NCI-H2081 (cell line): ENCODE measurements around the gene FMNL3.

Experiments
- DNase-seq, 2 experiments: peaks; one replicate each; lab custom pipeline; 2025; lab: John Stamatoyannopoulos, UW

FMNL3 gene

DNA sequence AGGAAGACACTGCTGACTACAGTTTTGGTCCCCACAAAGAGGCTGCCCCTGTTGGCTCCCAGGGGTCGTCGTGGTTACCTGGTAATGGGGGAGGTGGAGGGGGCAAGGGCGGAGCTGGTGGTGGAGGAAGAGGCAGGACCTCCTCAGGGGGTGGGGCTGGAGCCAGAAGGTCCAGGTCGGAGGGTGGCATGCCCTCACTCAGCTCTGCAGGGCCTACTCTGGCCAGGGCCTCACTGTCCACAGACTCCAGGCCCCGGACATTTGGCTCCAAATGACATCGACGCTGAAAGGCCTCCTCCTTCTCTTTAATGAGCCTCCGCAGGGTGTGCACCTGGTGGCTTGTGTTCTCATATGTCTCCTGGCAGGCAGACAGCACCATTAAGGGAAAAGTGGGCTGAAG is 55.4 kb downstream of the FMNL3 start:
- DNase-seq: no peak

GRCh38 chr12:49649892-49650291 is 57.3 kb downstream of the FMNL3 start:
- DNase-seq: no peak

DNA sequence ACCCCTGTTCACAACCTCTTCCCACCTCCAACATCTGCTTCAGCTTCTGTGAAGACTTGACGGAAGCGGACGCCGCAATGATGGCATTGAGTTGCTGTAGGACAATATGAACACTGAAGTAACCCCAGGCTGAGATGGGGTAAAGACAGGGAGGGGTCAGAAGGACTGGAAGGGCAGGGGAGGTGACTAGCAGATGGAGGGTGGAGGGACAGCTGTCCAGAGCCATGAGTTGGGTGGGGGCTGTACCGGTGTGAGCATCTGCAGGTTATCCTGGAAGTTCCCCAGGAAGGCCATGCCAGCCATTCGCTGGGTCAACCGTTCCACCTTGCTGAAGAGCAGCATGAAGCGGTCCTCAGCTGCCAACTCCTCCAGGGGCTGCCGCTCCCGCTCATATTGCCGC is 57.8 kb downstream of the FMNL3 start:
- no peak for DNase-seq

DNA sequence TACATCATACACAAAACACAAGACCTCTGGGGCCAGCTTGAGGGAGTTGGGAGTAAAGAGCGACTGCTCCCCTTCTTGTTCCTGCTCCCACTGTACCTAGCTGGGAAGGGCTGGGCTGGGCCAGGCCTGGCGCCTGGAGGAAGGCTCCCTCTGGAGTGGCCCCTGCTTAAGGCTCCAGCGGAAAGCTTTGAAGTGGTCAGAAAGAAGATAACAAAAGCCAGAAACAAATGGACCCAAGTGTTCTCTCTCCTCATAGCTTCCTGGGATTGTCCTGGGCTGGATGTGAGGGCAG is 58.5 kb downstream of the FMNL3 start:
- no peak for DNase-seq

DNA sequence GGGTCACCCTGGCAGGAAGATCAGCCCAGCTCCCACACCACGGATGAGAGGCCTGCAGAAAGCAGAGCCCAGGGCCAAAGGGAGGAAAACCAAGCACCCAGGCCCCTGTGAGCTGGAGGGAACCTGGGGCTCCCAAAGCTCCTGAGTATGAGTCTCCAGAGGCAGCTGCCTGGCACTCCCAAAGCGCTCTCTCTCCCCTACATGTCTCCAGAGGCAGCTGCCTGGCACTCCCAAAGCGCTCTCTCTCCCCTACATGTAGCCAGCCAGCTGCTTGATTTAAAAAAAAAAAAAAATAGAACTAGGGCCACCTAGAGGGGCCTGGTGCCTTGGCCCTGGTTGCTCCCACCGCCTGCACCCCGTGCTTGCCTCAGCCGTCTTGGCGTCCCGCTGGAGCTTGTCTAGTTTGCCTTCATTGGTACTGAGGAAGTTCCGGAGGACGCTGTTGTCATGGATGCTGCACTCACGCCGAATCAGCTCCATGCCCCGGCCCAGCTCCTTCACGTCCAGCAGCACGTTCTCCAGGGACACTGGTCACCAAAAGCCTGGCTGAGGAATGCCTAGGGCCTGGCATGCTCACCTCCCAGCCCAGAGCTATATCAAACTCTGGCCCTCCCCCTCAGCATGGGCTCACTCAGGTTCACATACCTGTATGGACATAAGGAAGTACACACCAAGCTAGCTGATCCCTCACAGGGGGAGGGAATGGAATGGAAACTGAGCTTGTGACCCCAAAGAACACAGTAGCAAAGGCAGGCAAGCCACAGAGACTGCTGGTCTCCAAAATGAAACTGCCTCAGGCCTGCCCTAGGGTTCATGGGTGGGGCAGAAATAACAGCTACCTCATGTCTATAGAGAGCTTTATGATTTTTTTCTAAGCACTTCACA is 59.1 kb downstream of the FMNL3 start:
- no peak for DNase-seq

- DNase-seq: no peak
Observed at GRCh38 chr12:49646871-49647654, 60.1 kb downstream of the FMNL3 start.

DNA sequence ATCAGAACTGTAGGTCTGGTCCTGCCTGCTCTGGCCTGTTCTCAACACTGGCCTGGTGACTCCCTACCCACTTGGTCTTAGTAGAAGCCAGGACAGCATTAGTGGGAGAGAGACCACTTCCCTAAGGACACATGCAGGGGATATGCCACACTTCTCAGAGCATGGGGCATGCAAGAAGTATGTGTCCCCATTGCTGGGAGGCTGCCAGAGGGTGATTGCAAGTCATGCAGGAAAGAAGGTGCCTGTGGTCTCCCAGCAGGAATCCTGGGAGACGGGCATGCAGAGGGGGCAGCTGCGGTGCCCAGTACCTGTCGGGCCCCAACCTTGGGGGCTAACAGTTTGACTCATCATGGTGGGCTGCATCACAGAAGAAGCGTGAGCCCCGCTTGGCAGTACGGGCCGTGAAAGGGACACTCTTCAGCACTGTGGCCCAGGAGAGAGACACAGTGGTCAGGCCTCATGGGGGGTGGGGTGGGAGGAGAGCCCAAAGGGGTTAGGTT is 60.8 kb downstream of the FMNL3 start:
- DNase-seq: no peak

- DNase-seq: no peak
Observed at GRCh38 chr12:49645146-49646039, 61.8 kb downstream of the FMNL3 start.

- DNase-seq: peak; percentile 67 to 75
Observed at GRCh38 chr12:49644620-49644994, 62.6 kb downstream of the FMNL3 start.

DNA sequence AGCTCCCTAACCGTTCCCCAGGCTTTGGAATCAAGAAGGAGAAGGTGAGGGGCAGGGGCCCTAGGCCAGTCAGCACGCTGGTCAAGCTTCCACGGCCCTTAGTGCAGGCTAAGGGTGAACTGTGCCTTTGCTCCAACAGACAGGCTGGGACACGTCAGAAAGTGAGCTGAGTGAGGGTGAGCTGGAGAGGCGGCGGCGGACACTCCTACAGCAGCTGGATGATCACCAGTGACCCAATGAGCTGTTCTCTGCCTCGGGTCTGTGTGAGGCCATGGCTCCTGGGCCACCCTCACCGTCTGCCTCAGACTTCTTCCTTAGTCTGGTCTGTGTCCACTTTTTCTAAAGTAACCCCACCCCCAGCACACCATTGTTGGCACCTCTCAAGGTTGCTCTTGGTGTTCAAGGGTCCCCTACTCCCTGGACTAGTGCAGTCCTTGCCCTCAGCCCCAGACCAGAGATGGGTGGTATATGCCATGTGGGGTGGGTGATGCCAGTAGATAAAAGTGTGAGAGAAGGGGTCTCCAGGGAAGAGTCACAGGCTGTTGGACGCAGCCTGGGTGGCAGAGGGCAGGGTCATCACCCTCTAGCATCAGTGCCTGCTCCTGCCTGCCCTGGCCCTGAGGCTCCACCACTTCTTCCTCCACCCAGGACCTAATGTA is 63.1 kb downstream of the FMNL3 start:
- DNase-seq: no peak

- DNase-seq: no peak
Observed at GRCh38 chr12:49643135-49643534, 64.1 kb downstream of the FMNL3 start.

DNA sequence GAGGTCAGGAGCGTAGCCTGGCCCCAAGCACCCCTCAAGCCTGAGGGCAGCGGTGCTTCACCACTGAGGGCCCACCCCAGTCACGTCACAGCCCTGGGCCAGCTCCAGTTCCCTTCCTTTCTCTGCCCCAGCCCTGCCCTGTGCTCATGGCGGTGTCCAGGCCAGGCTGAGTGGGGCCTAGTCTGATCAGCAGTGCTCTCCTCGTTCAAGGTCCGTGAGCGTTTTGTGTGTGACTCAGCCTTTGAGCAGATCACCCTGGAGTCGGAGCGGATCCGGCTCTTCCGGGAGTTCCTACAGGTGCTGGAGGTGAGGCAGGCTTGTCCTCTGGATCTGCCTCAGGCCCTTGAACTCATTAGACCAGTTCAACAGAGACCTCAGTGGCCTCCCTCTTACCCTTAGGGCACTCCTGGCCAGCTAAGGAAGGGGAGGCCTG is 64.8 kb downstream of the FMNL3 start:
- DNase-seq: no peak

DNA sequence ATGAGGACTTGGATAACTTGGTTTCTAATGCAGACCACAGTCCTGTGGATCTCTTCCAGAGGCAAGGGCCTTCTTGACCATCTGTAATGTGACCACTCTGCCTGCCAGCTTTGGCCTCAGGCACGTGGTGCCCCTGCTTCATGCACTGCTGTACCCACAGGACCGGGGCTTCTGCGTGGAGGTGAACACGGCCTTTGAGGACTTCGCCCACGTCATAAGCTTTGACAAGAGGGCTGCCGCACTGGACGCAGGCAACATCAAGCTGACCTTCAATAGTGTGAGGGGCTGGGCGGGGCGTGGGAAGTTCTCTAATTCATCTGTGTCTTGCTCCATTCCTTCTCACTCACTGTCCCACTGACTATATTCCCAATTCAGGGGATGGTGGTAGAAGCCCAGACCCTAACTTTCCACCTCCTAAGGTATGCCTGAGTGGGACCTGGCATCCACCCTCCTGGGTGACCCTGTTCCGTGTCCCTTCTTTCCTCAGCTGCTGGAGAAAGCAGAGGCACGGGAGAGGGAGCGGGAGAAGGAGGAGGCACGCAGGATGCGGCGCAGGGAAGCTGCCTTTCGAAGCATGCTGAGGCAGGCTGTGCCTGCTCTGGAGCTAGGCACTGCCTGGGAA is 65.3 kb downstream of the FMNL3 start:
- DNase-seq: no peak

DNA sequence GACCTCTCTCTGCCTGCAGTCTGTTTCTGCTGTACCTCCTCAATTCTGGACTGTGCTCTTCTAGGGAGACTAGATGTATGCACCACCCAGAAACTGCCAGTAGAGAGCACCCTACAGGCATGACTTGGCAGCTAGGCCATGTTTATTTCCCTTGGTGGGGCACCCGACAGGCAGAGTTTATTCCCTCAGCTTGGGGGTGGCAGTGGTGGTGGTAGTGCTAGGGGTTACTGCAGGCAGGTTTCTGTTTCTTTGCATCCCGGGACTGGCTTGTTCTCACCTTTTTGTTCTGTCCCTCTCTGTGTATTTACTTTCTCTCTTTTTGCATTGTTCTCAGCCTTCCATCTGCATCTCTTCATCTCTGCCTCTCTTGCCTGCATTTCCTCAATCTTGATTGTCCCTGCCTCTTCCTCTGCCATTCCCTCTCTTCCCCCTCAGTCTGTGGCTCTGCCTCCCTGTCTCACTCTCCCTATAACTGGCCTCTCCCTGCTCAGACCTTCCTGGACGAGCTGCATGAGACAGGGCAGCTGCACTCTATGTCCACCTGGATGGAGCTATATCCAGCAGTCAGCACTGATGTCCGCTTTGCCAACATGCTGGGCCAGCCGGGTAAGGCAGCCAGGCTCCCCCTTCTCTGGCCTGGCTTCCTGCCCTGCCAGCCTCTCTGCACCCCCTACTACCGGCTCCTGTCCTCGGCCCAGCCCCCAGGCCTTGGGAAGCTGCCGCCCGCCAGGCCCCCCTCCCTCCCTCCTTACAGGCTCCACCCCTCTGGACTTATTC is 70.0 kb downstream of the FMNL3 start:
- DNase-seq: peak; percentile 47 to 59

DNA sequence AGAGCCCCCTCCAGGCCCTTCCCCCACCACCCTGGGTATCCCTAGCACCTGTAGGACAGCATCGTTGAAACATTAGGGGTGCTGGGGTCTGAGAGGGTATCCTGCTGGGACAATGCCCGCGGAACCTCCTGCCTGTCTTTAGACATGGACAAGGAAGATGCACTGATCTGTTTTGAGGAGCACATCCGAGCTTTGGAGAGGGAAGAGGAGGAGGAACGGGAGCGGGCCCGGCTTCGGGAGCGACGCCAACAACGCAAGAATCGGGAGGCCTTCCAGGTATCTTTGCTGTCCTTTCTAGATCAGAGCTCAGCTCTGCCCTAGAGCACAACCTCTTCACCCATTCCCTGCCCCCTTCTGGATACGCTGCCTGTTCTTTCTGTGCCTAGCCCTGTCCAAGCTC is 70.6 kb downstream of the FMNL3 start:
- no peak for DNase-seq

DNA sequence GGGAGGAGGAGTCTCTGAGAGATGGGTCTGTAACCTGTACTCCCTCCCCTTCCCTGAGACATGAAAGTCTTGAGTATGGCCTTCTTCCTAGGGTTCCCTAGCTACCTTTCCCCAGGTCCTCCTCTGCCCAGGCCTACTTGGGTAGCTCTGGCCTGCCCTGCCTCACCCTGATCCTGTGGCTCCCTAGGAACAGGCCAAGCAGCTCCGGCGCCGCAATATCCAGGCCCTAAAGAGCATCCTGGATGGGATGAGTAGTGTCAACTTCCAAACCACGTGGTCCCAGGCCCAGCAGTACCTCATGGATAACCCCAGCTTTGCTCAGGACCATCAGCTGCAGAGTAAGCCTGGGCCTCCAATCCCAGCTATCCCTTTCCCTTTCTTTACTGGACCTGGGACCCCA is 71.5 kb downstream of the FMNL3 start:
- no peak for DNase-seq

GRCh38 chr12:49635036-49635435 is 72.2 kb downstream of the FMNL3 start:
- no peak for DNase-seq

GRCh38 chr12:49633703-49634345 is 73.4 kb downstream of the FMNL3 start:
- no peak for DNase-seq

DNA sequence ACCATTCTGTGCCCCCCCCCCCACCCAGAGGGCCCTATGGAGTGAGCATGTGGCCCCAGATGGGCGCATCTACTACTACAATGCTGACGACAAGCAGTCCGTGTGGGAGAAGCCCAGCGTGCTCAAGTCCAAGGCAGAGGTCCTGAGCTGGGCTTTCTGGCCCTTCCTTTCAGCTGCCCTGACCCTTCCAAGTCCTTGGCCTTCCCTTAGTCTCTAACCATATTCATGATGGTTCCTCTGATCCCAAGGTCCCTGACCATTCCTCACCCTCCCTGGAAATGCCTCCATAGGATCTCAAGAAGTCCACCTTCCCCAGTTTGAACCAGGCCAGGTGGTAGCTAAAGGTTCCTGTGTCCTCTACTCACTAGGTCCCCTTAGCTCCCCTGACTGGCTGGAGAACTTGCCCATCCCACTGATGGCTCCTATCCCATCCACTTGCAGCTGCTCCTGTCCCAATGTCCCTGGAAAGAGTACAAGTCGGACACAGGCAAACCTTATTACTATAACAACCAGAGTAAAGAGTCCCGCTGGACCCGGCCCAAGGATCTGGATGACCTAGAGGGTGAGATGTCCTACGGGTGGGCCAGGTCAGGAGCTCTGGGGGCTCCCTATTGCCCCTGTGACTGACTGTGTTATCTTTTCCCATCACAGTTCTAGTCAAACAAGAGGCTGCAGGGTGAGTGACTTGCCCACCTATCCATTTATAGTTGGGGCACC is 74.1 kb downstream of the FMNL3 start:
- no peak for DNase-seq
